GM12865 (cell line): ENCODE data around the gene SPRR2D.

Source experiments
- DNase-seq: peaks from one replicate; pipeline ENCODE4 v3.0.0; 2010; ENCODE audit warnings: low read depth
- H3K4me3 ChIP-seq: 2 replicates; pipeline ENCODE4 v1.5.1; 2011; ENCODE audit warnings: mild to moderate bottlenecking, low read depth, low read length, control low read depth
- TF ChIP-seq, protein P1 (sequence below): IDR thresholded peaks from 2 replicates; pipeline ENCODE4 v1.5.1; 2011; ENCODE audit warnings: low read length, control low read depth, low read depth, inconsistent platforms; ENCODE audit not compliant: insufficient read depth; ENCODE audit errors: missing control alignments

The SPRR2D gene

GRCh38 chr1:152993186-152993585 lies 47.7 kb downstream of the SPRR2D start:
- DNase-seq: no peak
- H3K4me3 ChIP-seq: no peak overlapping the region
- TF ChIP-seq, protein P1, sequence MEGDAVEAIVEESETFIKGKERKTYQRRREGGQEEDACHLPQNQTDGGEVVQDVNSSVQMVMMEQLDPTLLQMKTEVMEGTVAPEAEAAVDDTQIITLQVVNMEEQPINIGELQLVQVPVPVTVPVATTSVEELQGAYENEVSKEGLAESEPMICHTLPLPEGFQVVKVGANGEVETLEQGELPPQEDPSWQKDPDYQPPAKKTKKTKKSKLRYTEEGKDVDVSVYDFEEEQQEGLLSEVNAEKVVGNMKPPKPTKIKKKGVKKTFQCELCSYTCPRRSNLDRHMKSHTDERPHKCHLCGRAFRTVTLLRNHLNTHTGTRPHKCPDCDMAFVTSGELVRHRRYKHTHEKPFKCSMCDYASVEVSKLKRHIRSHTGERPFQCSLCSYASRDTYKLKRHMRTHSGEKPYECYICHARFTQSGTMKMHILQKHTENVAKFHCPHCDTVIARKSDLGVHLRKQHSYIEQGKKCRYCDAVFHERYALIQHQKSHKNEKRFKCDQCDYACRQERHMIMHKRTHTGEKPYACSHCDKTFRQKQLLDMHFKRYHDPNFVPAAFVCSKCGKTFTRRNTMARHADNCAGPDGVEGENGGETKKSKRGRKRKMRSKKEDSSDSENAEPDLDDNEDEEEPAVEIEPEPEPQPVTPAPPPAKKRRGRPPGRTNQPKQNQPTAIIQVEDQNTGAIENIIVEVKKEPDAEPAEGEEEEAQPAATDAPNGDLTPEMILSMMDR: no peak
